Tibial nerve (tissue), 4 donors: ENCODE measurements around the gene ZBTB7C. TPM values are rescaled to one million over a fixed set of nuclear protein-coding genes. Genes with fewer than 3 reads are reported as not detected.
A peak's percentile ranks its signal among the peaks of the same experiment; 100 is the strongest.

Experiments
- DNase-seq, 2 donors: peaks; one replicate each; pipeline ENCODE4 v3.0.0-alpha.2; 2019; ENCODE audit warnings: low spot score in 2 of 2
- H3K27ac ChIP-seq, 4 donors: fragments of 200-600 bp; sonication (generic) in 3 of 4; one replicate each; pipeline ENCODE4 v1.5.1; 2017 to 2019; ENCODE audit warnings: mild to moderate bottlenecking in 1 of 4
- H3K27me3 ChIP-seq, 2 donors: fragments of 200-600 bp; sonication (generic) in 1 of 2; one replicate each; pipeline versions ENCODE4 v1.5.1 to v1.6.0; 2017 to 2019
- H3K36me3 ChIP-seq, 3 donors: fragments of 200-600 bp; sonication (generic); one replicate each; pipeline ENCODE4 v1.5.1; 2018 to 2019
- H3K4me1 ChIP-seq, 4 donors: fragments of 200-600 bp; sonication (generic) in 3 of 4; one replicate each; pipeline ENCODE4 v1.5.1; 2017 to 2019
- H3K4me3 ChIP-seq, 4 donors: fragments of 200-600 bp; sonication (generic) in 3 of 4; one replicate each; pipeline ENCODE4 v1.5.1; 2017 to 2019; ENCODE audit warnings: mild to moderate bottlenecking in 1 of 4, moderate library complexity in 1 of 4
- H3K9me3 ChIP-seq, 4 donors: fragments of 200-600 bp; sonication (generic) in 3 of 4; one replicate each; pipeline ENCODE4 v1.5.1; 2017 to 2019
- EP300 ChIP-seq, 2 donors: sonication (generic); formaldehyde crosslinking; IDR thresholded peaks; one replicate each; pipeline ENCODE4 v1.6.1; 2017; ENCODE audit warnings: antibody characterized with exemption in 2 of 2, mild to moderate bottlenecking in 1 of 2
- POLR2A ChIP-seq, 2 donors: fragments of 450-650 bp; IDR thresholded peaks; one replicate each; pipeline ENCODE4 v1.6.1; 2017; ENCODE audit warnings: antibody characterized with exemption in 2 of 2, mild to moderate bottlenecking in 2 of 2, moderate library complexity in 2 of 2
- WGBS, 2 donors: methylation state at CpG; one replicate each; pipeline ENCODE4 v1.1.5; 2018; 5-methylcytosine and 5-hydroxymethylcytosine counted together
- total RNA-seq, 4 donors: library from RNA; depleted of rRNA; stranded (reverse); fragments of >200 nt; gene quantifications; one replicate each; pipeline ENCODE4 v1.1.0, GENCODE V29; 2016
- TF ChIP-seq, protein P1 (sequence below), 5 experiments: fragments of 200-600 bp in 3 of 5; fragments of 450-650 bp in 2 of 5; sonication (generic) in 3 of 5; IDR thresholded peaks; one replicate each; pipeline ENCODE4 v1.5.1; 2016 to 2019; ENCODE audit warnings: antibody characterized with exemption in 5 of 5, mild to moderate bottlenecking in 3 of 5, moderate library complexity in 2 of 5

The ZBTB7C gene
- total RNA-seq, 4 donors from 2014 or later = 24.6 to 95.0 (median 75.3) TPM

GRCh38 chr18:48153613-48154481 lies 255.3 kb downstream of the ZBTB7C start:
- no peaks in the 10 kb centered on the region for H3K36me3 ChIP-seq
- 86 to 87% methylated on average over 7 of the region's 7 CpGs for WGBS, 2 donors
- peak in 1 of 2 donors; percentile 53 for TF ChIP-seq EP300 (IDR thresholded peaks at IDR 0.05)
- no peak for TF ChIP-seq POLR2A (IDR thresholded peaks at IDR 0.05)
- TF ChIP-seq, protein P1, sequence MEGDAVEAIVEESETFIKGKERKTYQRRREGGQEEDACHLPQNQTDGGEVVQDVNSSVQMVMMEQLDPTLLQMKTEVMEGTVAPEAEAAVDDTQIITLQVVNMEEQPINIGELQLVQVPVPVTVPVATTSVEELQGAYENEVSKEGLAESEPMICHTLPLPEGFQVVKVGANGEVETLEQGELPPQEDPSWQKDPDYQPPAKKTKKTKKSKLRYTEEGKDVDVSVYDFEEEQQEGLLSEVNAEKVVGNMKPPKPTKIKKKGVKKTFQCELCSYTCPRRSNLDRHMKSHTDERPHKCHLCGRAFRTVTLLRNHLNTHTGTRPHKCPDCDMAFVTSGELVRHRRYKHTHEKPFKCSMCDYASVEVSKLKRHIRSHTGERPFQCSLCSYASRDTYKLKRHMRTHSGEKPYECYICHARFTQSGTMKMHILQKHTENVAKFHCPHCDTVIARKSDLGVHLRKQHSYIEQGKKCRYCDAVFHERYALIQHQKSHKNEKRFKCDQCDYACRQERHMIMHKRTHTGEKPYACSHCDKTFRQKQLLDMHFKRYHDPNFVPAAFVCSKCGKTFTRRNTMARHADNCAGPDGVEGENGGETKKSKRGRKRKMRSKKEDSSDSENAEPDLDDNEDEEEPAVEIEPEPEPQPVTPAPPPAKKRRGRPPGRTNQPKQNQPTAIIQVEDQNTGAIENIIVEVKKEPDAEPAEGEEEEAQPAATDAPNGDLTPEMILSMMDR (IDR thresholded peaks at IDR 0.05) = no peak

DNA sequence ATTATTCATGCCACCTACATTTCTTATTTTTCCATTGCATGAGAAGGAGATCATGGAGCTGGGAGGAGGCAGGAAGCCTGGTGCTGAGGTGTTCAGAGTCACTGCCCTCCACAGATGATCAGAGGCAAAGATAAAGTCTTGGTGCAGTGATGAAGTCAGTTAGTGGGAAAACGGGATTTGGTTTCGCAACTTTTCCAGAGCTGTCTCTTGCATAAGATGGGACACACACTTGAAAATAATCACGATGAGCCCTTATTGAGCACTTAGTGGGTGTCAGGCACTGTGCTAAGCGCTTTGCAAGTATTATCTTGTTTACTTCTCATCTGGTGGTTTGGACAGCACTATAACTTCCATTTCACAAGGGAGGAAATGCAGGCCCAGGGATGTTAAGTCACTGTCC lies 256.6 kb downstream of the ZBTB7C start:
- WGBS, 2 donors = 79 to 81% methylated on average over 4 of the region's 4 CpGs
- Histone ChIP-seq H3K9me3 (no peaks in the 10 kb centered on the region), H3K4me1 (peaks cover 0 to 34% (median 0%) of the 10 kb centered on the region in 4 donors), H3K27me3 (no peaks in the 10 kb centered on the region), H3K36me3 (no peaks in the 10 kb centered on the region), H3K27ac (peak overlapping the region in 1 of 4 donors; percentile 65), H3K4me3 (no peak overlapping the region)
- DNase-seq = peak in 1 of 2 donors; percentile 49
- TF ChIP-seq POLR2A (IDR thresholded peaks at IDR 0.05) = no peak
- TF ChIP-seq, protein P1 (IDR thresholded peaks at IDR 0.05) = no peak
- TF ChIP-seq EP300 (IDR thresholded peaks at IDR 0.05) = peak in 1 of 2 donors; percentile 56

More at GRCh38 chr18:48153613-48154481, 255.3 kb downstream of the ZBTB7C start:
- peak in 1 of 2 donors; percentile 56 for DNase-seq
- no peaks in the 10 kb centered on the region for H3K27me3 ChIP-seq
- H3K27ac ChIP-seq = peak overlapping the region in 2 of 4 donors; percentile 55 to 65
- no peaks in the 10 kb centered on the region for H3K9me3 ChIP-seq
- H3K4me3 ChIP-seq = no peak overlapping the region
- peaks cover 0 to 42% (median 0%) of the 10 kb centered on the region in 4 donors for H3K4me1 ChIP-seq

DNA sequence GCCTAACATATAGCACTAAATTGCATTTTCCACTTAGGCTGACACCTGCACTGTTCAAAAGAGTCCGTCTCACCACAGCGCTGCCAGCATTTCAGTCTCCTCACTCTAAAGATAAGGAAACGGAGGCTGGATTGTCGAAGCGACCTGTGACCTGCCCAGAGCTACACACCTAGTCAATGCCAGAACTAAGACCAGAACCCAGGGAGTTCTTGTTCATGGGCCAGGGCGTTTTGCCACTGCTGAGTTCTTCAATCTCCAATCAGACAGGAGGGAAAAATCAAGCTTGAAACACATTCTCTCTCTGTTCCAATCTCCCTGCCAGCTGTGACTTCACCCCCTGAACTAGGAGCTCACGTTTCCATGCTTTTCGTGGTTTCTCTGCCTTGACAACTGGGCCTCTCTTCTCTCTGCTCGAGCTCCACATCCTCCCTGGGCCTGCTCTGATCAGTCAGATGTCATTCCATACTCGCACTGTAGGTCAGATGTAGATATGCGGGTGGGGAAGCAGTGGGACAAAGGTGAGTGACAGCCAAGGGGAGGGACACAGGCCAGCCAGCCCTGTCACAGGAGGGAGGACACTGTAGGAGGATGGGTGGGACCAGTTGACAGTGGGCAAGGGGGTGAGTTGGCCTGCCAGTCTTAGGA lies 257.6 kb downstream of the ZBTB7C start:
- Histone ChIP-seq H3K4me3 (no peak overlapping the region), H3K4me1 (peaks cover 0 to 34% (median 0%) of the 10 kb centered on the region in 4 donors), H3K27me3 (no peaks in the 10 kb centered on the region), H3K9me3 (no peaks in the 10 kb centered on the region), H3K36me3 (no peaks in the 10 kb centered on the region), H3K27ac (peak overlapping the region in 2 of 4 donors; percentile 36 to 54)
- no peak for TF ChIP-seq POLR2A (IDR thresholded peaks at IDR 0.05)
- TF ChIP-seq EP300 (IDR thresholded peaks at IDR 0.05) = no peak
- TF ChIP-seq, protein P1 (IDR thresholded peaks at IDR 0.05) = no peak
- WGBS, 2 donors = 65 to 77% methylated on average over 11 of the region's 11 CpGs
- no peak for DNase-seq

GRCh38 chr18:48149020-48149685 lies 260.0 kb downstream of the ZBTB7C start:
- WGBS, 2 donors = 78 to 79% methylated on average over 14 to 15 of the region's 15 CpGs
- TF ChIP-seq EP300 (IDR thresholded peaks at IDR 0.05) = no peak
- TF ChIP-seq POLR2A (IDR thresholded peaks at IDR 0.05) = no peak
- TF ChIP-seq, protein P1 (IDR thresholded peaks at IDR 0.05) = no peak
- peaks cover 0 to 24% (median 0%) of the 10 kb centered on the region in 4 donors for H3K4me1 ChIP-seq
- DNase-seq = no peak
- H3K27me3 ChIP-seq = no peaks in the 10 kb centered on the region
- no peak overlapping the region for H3K4me3 ChIP-seq
- no peaks in the 10 kb centered on the region for H3K36me3 ChIP-seq
- no peak overlapping the region for H3K27ac ChIP-seq
- H3K9me3 ChIP-seq = no peaks in the 10 kb centered on the region
